H1 (cell line): ENCODE data around the gene FAM170B. TPM values are rescaled to one million over a fixed set of nuclear protein-coding genes. Genes with fewer than 3 reads are reported as not detected.
A peak's percentile ranks its signal among the peaks of the same experiment; 100 is the strongest.

ENCODE experiments used
- CTCF ChIA-PET: fragments of 300-600 bp; sonication (Branson Sonifier 250); formaldehyde crosslinking; loops from one replicate; lab custom pipeline; 2021; ENCODE audit not compliant: partially characterized antibody; lab: Charles Lee
- POLR2A ChIA-PET: fragments of 300-600 bp; sonication (Branson Sonifier 250); formaldehyde crosslinking; loops from one replicate; lab custom pipeline; 2021; ENCODE audit warnings: inconsistent platforms; ENCODE audit not compliant: partially characterized antibody; lab: Charles Lee
- DNase-seq, 2 experiments: peaks; one replicate each; pipeline versions ENCODE4 v3.0.0 to v3.0.0-alpha.2; 2010 to 2022; ENCODE audit warnings: low spot score in 2 of 2, low read depth in 1 of 2, mixed read lengths in 1 of 2
- FAIRE-seq: peaks from 2 replicates; lab custom pipeline; 2011; peaks lifted over from hg19 to GRCh38; lab: Jason Lieb, UNC
- H2AFZ ChIP-seq: 2 replicates; pipeline ENCODE4 v1.8.1; 2012; ENCODE audit warnings: low read length, inconsistent platforms
- H2AK5ac ChIP-seq: 2 replicates; pipeline ENCODE4 v1.6.1; 2013; ENCODE audit warnings: low read depth, low read length
- H2BK120ac ChIP-seq: replicated peaks from 2 replicates; pipeline ENCODE3; 2013; ENCODE audit warnings: low read depth, low read length, inconsistent platforms
- H2BK12ac ChIP-seq: 2 replicates; pipeline ENCODE4 v1.6.1; 2013; ENCODE audit warnings: low read depth, low read length
- H2BK15ac ChIP-seq: 2 replicates; pipeline ENCODE4 v1.6.1; 2013; ENCODE audit warnings: low read length
- H2BK20ac ChIP-seq: 2 replicates; pipeline ENCODE4 v1.6.1; 2013; ENCODE audit warnings: low read length
- H2BK5ac ChIP-seq: 2 replicates; pipeline ENCODE4 v1.6.1; 2013; ENCODE audit warnings: low read depth, low read length
- H3K14ac ChIP-seq: 2 replicates; pipeline ENCODE4 v1.6.1; 2013; ENCODE audit warnings: inconsistent platforms; ENCODE audit not compliant: insufficient read length
- H3K18ac ChIP-seq: 2 replicates; pipeline ENCODE4 v1.6.1; 2013; ENCODE audit warnings: low read length; ENCODE audit errors: extremely low read depth
- H3K23ac ChIP-seq: 2 replicates; pipeline ENCODE4 v1.6.1; 2013; ENCODE audit warnings: inconsistent platforms; ENCODE audit not compliant: insufficient read length
- H3K23me2 ChIP-seq: 2 replicates; pipeline ENCODE4 v1.6.1; 2013; ENCODE audit warnings: low read depth, low read length
- H3K27ac ChIP-seq: 2 replicates; pipeline ENCODE4 v1.6.1; 2011; ENCODE audit warnings: low read depth, low read length, inconsistent platforms
- H3K27me3 ChIP-seq, 4 experiments: replicated peaks in 1 of 4; 1 replicate in 1 of 4; 2 replicates in 3 of 4; pipeline versions ENCODE4 v1.6.1 to v1.8.1; 2011 to 2013; ENCODE audit warnings: low read length in 3 of 4, mild to moderate bottlenecking in 3 of 4, inconsistent platforms in 2 of 4, mixed read lengths in 2 of 4, moderate library complexity in 1 of 4; ENCODE audit not compliant: control insufficient read depth in 3 of 4, insufficient read depth in 3 of 4; ENCODE audit errors: extremely low read depth in 1 of 4
- H3K36me3 ChIP-seq, 4 experiments: 2 replicates each; pipeline versions ENCODE4 v1.6.1 to v1.8.1; 2011 to 2013; ENCODE audit warnings: mild to moderate bottlenecking in 4 of 4, low read length in 3 of 4, moderate library complexity in 2 of 4, control low read depth in 1 of 4, inconsistent platforms in 1 of 4; ENCODE audit not compliant: insufficient read depth in 4 of 4, control insufficient read depth in 2 of 4
- H3K4ac ChIP-seq: replicated peaks from 2 replicates; pipeline ENCODE3; 2013; ENCODE audit warnings: low read length, low read depth, mixed read lengths, inconsistent platforms; ENCODE audit not compliant: insufficient read length
- H3K4me1 ChIP-seq, 4 experiments: replicated peaks in 1 of 4; 1 replicate in 1 of 4; 2 replicates in 3 of 4; pipeline versions ENCODE4 v1.6.1 to v1.8.1; 2011 to 2013; ENCODE audit warnings: low read length in 3 of 4, inconsistent platforms in 2 of 4, mixed read lengths in 1 of 4; ENCODE audit not compliant: insufficient read depth in 4 of 4, control insufficient read depth in 3 of 4
- H3K4me2 ChIP-seq, 2 experiments: 2 replicates each; pipeline versions ENCODE4 v1.6.1 to v1.8.1; 2011 to 2013; ENCODE audit warnings: low read depth in 2 of 2, low read length in 2 of 2, control low read depth in 1 of 2, inconsistent platforms in 1 of 2, mild to moderate bottlenecking in 1 of 2; ENCODE audit not compliant: insufficient read depth in 1 of 2
- H3K4me3 ChIP-seq, 4 experiments: fragments of 200-600, 300-600 bp in 1 of 4; sonication (generic), shearing (Covaris generic), sonication (Bioruptor Twin) in 1 of 4; 2 replicates each; pipeline versions ENCODE4 v1.5.1 to v1.8.1; 2011 to 2016; ENCODE audit warnings: low read length in 4 of 4, low read depth in 3 of 4, control low read depth in 2 of 4, inconsistent platforms in 2 of 4, mild to moderate bottlenecking in 2 of 4, mixed read lengths in 1 of 4, moderate library complexity in 1 of 4; ENCODE audit not compliant: insufficient read depth in 2 of 4; ENCODE audit errors: extremely low read depth in 1 of 4
- H3K56ac ChIP-seq: replicated peaks from 2 replicates; pipeline ENCODE3; 2013; ENCODE audit warnings: low read depth, mild to moderate bottlenecking, mixed read lengths, low read length, inconsistent platforms; ENCODE audit not compliant: insufficient read length
- H3K79me1 ChIP-seq: 2 replicates; pipeline ENCODE4 v1.6.1; 2013; ENCODE audit warnings: low read depth, low read length, control low read depth
- H3K79me2 ChIP-seq, 2 experiments: 2 replicates each; pipeline versions ENCODE4 v1.6.1 to v1.8.1; 2012 to 2013; ENCODE audit warnings: low read length in 2 of 2, mild to moderate bottlenecking in 2 of 2, inconsistent platforms in 1 of 2; ENCODE audit not compliant: insufficient read depth in 2 of 2, control insufficient read depth in 1 of 2
- H3K9ac ChIP-seq, 4 experiments: replicated peaks in 1 of 4; 1 replicate in 1 of 4; 2 replicates in 3 of 4; pipeline versions ENCODE4 v1.6.1 to v1.8.1; 2011 to 2013; ENCODE audit warnings: low read depth in 3 of 4, low read length in 3 of 4, control low read depth in 2 of 4, mild to moderate bottlenecking in 2 of 4, moderate library complexity in 2 of 4, inconsistent platforms in 1 of 4; ENCODE audit errors: extremely low read depth in 1 of 4
- H3K9me3 ChIP-seq, 2 experiments: 2 replicates each; pipeline versions ENCODE4 v1.6.1 to v1.8.1; 2012 to 2013; ENCODE audit warnings: mild to moderate bottlenecking in 2 of 2, moderate library complexity in 2 of 2, control low read depth in 1 of 2, inconsistent platforms in 1 of 2, low read depth in 1 of 2, low read length in 1 of 2, mixed read lengths in 1 of 2; ENCODE audit not compliant: insufficient read depth in 2 of 2
- H4K20me1 ChIP-seq, 2 experiments: replicated peaks in 1 of 2; 2 replicates each; pipeline versions ENCODE3 to v1.8.1; 2011 to 2013; ENCODE audit warnings: inconsistent platforms in 2 of 2, low read length in 2 of 2, mild to moderate bottlenecking in 1 of 2; ENCODE audit not compliant: insufficient read depth in 2 of 2, control insufficient read depth in 1 of 2
- H4K5ac ChIP-seq: 2 replicates; pipeline ENCODE4 v1.6.1; 2013; ENCODE audit warnings: low read length, low read depth, mixed read lengths, inconsistent platforms; ENCODE audit not compliant: insufficient read length
- H4K8ac ChIP-seq: 2 replicates; pipeline ENCODE4 v1.8.0; 2013; ENCODE audit warnings: mild to moderate bottlenecking, moderate library complexity, low read length, inconsistent platforms; ENCODE audit not compliant: insufficient read depth; ENCODE audit errors: extremely low read depth
- H4K91ac ChIP-seq: replicated peaks from 2 replicates; pipeline ENCODE3; 2013; ENCODE audit warnings: low read length, mixed read lengths, inconsistent platforms; ENCODE audit not compliant: insufficient read length
- BACH1 ChIP-seq: IDR thresholded peaks from 2 replicates; pipeline ENCODE4 v1.6.1; 2012; ENCODE audit warnings: low read length, improper control_type of control experiment
- BCL11A ChIP-seq, 2 experiments: IDR thresholded peaks; one replicate each; pipeline ENCODE4 v1.6.1; 2011; ENCODE audit warnings: low read depth in 2 of 2, low read length in 2 of 2, mild to moderate bottlenecking in 2 of 2
- CEBPB ChIP-seq: IDR thresholded peaks from 2 replicates; pipeline ENCODE4 v1.6.1; 2012; ENCODE audit warnings: low read depth, low read length
- CREB1 ChIP-seq: IDR thresholded peaks from 2 replicates; pipeline ENCODE4 v1.6.1; 2012; ENCODE audit warnings: inconsistent platforms
- PHF8 ChIP-seq: fragments of 200-600 bp; sonication (generic); conservative IDR thresholded peaks from 2 replicates; pipeline ENCODE4 v1.7.1; 2012; ENCODE audit warnings: low read depth, mild to moderate bottlenecking, inconsistent platforms, low read length, moderate library complexity
- RAD21 ChIP-seq, 2 experiments: IDR thresholded peaks in 1 of 2; conservative IDR thresholded peaks in 1 of 2; 2 replicates each; pipeline ENCODE4 v1.6.1; 2011; ENCODE audit warnings: low read depth in 2 of 2, low read length in 2 of 2, improper control_type of control experiment in 1 of 2, inconsistent platforms in 1 of 2, mild to moderate bottlenecking in 1 of 2, moderate library complexity in 1 of 2
- RFX5 ChIP-seq: IDR thresholded peaks from 2 replicates; pipeline ENCODE4 v1.6.1; 2011; ENCODE audit warnings: low read depth, low read length, improper control_type of control experiment, borderline replicate concordance
- SP4 ChIP-seq: IDR thresholded peaks from 2 replicates; pipeline ENCODE4 v1.6.1; 2012; ENCODE audit warnings: low read length, inconsistent platforms
- WGBS, 2 experiments: shearing (Covaris generic) in 1 of 2; methylation state at CpG; one replicate each; pipeline versions ENCODE4 v1.1.6 to v1.1.7; 2013 to 2015; ENCODE audit warnings: low lambda C conversion rate in 2 of 2, mixed read lengths in 2 of 2, inconsistent platforms in 1 of 2, low coverage in 1 of 2, missing lambda C conversion rate in 1 of 2; ENCODE audit not compliant: insufficient replicate concordance in 2 of 2, insufficient coverage in 1 of 2, insufficient read length in 1 of 2; ENCODE audit errors: extremely low coverage in 1 of 2, missing lambda C conversion rate in 1 of 2; 5-methylcytosine and 5-hydroxymethylcytosine counted together
- polyA plus RNA-seq, 7 experiments: library from polyadenylated mRNA; depleted of rRNA in 3 of 7; stranded (reverse) in 5 of 7; unstranded in 2 of 7; fragments of >200 nt in 5 of 7; fragments of 200-250 nt in 2 of 7; gene quantifications; 1 replicate in 5 of 7; 2 replicates in 1 of 7; 4 replicates in 1 of 7; pipeline versions ENCODE4 v1.2.1 to v1.2.3, GENCODE V29; 2011 to 2013; ENCODE audit warnings: missing spikeins in 2 of 7, mixed read lengths in 2 of 7
- total RNA-seq: library from RNA; stranded (reverse); fragmentation: NEBNext Ultra II Directional; extraction: Animal tissue kit (Norgen Biotek cat#: 25700); gene quantifications from 2 replicates; pipeline ENCODE4 v1.2.1, GENCODE V29; 2021

The FAM170B gene
- total and polyA plus RNA-seq, 2 of the 8 experiments (the other 6 are each of a cell fraction or from before 2014, with no cell fraction given), result not detected

GRCh38 chr10:49140304-49141177, 6.7 kb upstream of the FAM170B start:
- FAIRE-seq (no peak), DNase-seq (no peak)
- Histone ChIP-seq H2BK12ac (0 out of 2 replicates have a peak overlapping the region, but pooled peaks have one; percentile 39), H3K27ac (no peak overlapping the region), H3K79me1 (no peaks in the 10 kb centered on the region), H4K5ac (no peak overlapping the region), H3K27me3 (no peaks in the 10 kb centered on the region), H2BK20ac (no peak overlapping the region), H2BK15ac (peak overlapping the region; percentile 76; the same call in 1 of the 2 replicates), H2AK5ac (no peak overlapping the region), H2BK120ac (no peak overlapping the region), H3K79me2 (no peaks in the 10 kb centered on the region), H2AFZ (no peak overlapping the region), H3K56ac (no peak overlapping the region), H3K4me2 (no peak overlapping the region), H4K20me1 (no peaks in the 10 kb centered on the region), H3K4ac (no peak overlapping the region), H3K18ac (no peak overlapping the region), H3K4me3 (no peak overlapping the region), H3K23ac (no peak overlapping the region), H3K36me3 (no peaks in the 10 kb centered on the region), H3K23me2 (no peaks in the 10 kb centered on the region), H3K4me1 (peaks cover 1 to 6% (median 3%) of the 10 kb centered on the region in 4 experiments; a peak in 2 of 7 replicates), H3K9ac (no peak overlapping the region), H2BK5ac (no peak overlapping the region), H4K8ac (no peak overlapping the region), H3K9me3 (no peaks in the 10 kb centered on the region), H4K91ac (no peak overlapping the region), H3K14ac (no peak overlapping the region)
- POLR2A ChIA-PET, result interaction anchor here (1.9 kb wide), 1 partner anchor 10 kb away, joined by 4 read pairs; no protein-coding TSS in a partner anchor
- WGBS, 2 experiments, result 92% methylated on average over 5 of the region's 5 CpGs; no CpG with 5 or more reads in 1 of the 2 experiments
- CTCF ChIA-PET, result interaction anchor here (0.6 to 4.3 kb wide), 7 partner anchors 8 to 482 kb away, joined by 3 to 13 read pairs (median 3); no protein-coding TSS in a partner anchor
- TF ChIP-seq BACH1 (no peak), CREB1 (no peak), PHF8 (no peak), BCL11A (IDR thresholded peaks at IDR 0.05; ENCODE audit: low read depth in 2 of 2, low read length in 2 of 2) (no peak), RAD21 (IDR thresholded peaks at IDR 0.05 in 1 of 2, conservative IDR thresholded peaks at IDR 0.05 in 1 of 2; ENCODE audit: low read depth in 2 of 2, low read length in 2 of 2) (no peak), SP4 (no peak), RFX5 (no peak), CEBPB (no peak)
